ENCODE results near the gene PRPF19. TPM values are rescaled to one million over a fixed set of nuclear protein-coding genes. Genes with fewer than 3 reads are reported as not detected.

PRPF19 gene
- 10 to 100 TPM; 61.1 to 74.1 (median 64.6) TPM for total RNA-seq
- long read RNA-seq, donor 1, partial matches to known transcripts, result 3 of 3 reads
- long read RNA-seq, donor 1, other reads (novel, unspliced or antisense), result 0 of 3 reads
- long read RNA-seq, donor 2, result 0 reads

- Histone ChIP-seq H3K4me3 (peak within 1 kb of the TSS; percentile 71), H3K4me1 (ENCODE audit: low read depth) (peaks cover 19% of the 10 kb centered on the region), H3K9me3 (no peaks in the 10 kb centered on the region), H3K36me3 (ENCODE audit: low read depth) (no peaks in the 10 kb centered on the region)
- DNase-seq, result peak; percentile 96 to 100 (median 99)
- intact Hi-C loops (cut with DNase I, micrococcal nuclease), result no loop called here
- TF ChIP-seq CTCF (IDR thresholded peaks at IDR 0.05), result no peak
- ATAC-seq, result peak; percentile 96
Observed at GRCh38 chr11:60906132-60906972, at the start of gene PRPF19. Gene PRPF19, minus strand, starts transcription at chr11:60906585. Its CDS starts 203 bp downstream, at chr11:60906382.

GRCh38 chr11:60955571-60955970 is 49.2 kb upstream of the PRPF19 start:
- DNase-seq, result peak in 1 of 3 donors; percentile 20
- Histone ChIP-seq H3K4me1 (ENCODE audit: low read depth) (peaks cover 5% of the 10 kb centered on the region), H3K9me3 (no peaks in the 10 kb centered on the region), H3K36me3 (ENCODE audit: low read depth) (no peaks in the 10 kb centered on the region), H3K4me3 (no peak overlapping the region)
- no peak for TF ChIP-seq CTCF (IDR thresholded peaks at IDR 0.05)
- intact Hi-C loops (cut with DNase I, micrococcal nuclease), result no loop called here
- no peak for ATAC-seq

GRCh38 chr11:60954421-60954820 is 48.0 kb upstream of the PRPF19 start:
- no peak for TF ChIP-seq CTCF (IDR thresholded peaks at IDR 0.05)
- intact Hi-C loops (cut with DNase I, micrococcal nuclease), result no loop called here
- DNase-seq, result peak in 1 of 3 donors; percentile 47
- ATAC-seq, result no peak
- Histone ChIP-seq H3K4me1 (ENCODE audit: low read depth) (peaks cover 5% of the 10 kb centered on the region), H3K4me3 (no peak overlapping the region), H3K36me3 (ENCODE audit: low read depth) (no peaks in the 10 kb centered on the region), H3K9me3 (no peaks in the 10 kb centered on the region)

GRCh38 chr11:60953781-60954180 is 47.4 kb upstream of the PRPF19 start:
- peak; percentile 11 for ATAC-seq
- DNase-seq, result no peak

GRCh38 chr11:60952742-60953170 is 46.4 kb upstream of the PRPF19 start:
- ATAC-seq (no peak), DNase-seq (no peak)
- no peaks in the 10 kb centered on the region for H3K9me3 ChIP-seq
- no peaks in the 10 kb centered on the region for H3K36me3 ChIP-seq (ENCODE audit: low read depth)
- H3K4me1 ChIP-seq (ENCODE audit: low read depth), result peaks cover 5% of the 10 kb centered on the region
- no peak for TF ChIP-seq CTCF (IDR thresholded peaks at IDR 0.05)
- intact Hi-C loops (cut with DNase I, micrococcal nuclease), result no loop called here
- no peak overlapping the region for H3K4me3 ChIP-seq

More at GRCh38 chr11:60953781-60954180, 47.4 kb upstream of the PRPF19 start:
- Histone ChIP-seq H3K36me3 (ENCODE audit: low read depth) (no peaks in the 10 kb centered on the region), H3K4me3 (no peak overlapping the region), H3K9me3 (no peaks in the 10 kb centered on the region), H3K4me1 (ENCODE audit: low read depth) (peaks cover 5% of the 10 kb centered on the region)
- no peak for TF ChIP-seq CTCF (IDR thresholded peaks at IDR 0.05)
- intact Hi-C loops (cut with DNase I, micrococcal nuclease), result no loop called here
